ENCODE data around the gene GAB2.

- TF ChIP-seq CTCF (IDR thresholded peaks at IDR 0.05; ENCODE audit: borderline replicate concordance, extremely low read depth, low read length, poor library complexity, severe bottlenecking) (peak; percentile 84), EZH2 (IDR thresholded peaks at IDR 0.05; ENCODE audit: borderline replicate concordance, low read depth, low read length, severe bottlenecking) (no peak)
Measured at GRCh38 chr11:78420255-78420764, 2.7 kb upstream of the GAB2 start.

Data from DND-41 (cell line).